Activated CD4-positive, alpha-beta T cell treated with anti-CD3 and anti-CD28 coated beads, Interleukin-2, amount 50 U/mL, for 48 hours (primary cell): ENCODE data around the gene HNRNPU.
"Not testable (repeated sequence)": the region's sequence is repeated elsewhere in the genome, so short reads cannot be mapped to it uniquely, and the experiment has no call there.

Experiments
- DNase-seq, 2 experiments: peaks; one replicate each; pipeline ENCODE4 v3.0.0-alpha.2; 2020

HNRNPU gene

GRCh38 chr1:244839656-244840055, 24.7 kb downstream of the HNRNPU start:
- DNase-seq: no peak

GRCh38 chr1:244837597-244838258, 26.6 kb downstream of the HNRNPU start:
- DNase-seq: no peak

- no peak for DNase-seq
These were observed 27.8 kb downstream of the HNRNPU start for GRCh38 chr1:244836584-244836983.

- no peak for DNase-seq
These were observed 28.2 kb downstream of the HNRNPU start for GRCh38 chr1:244836135-244836521.

- peak; percentile 88 to 90 for DNase-seq
These were observed 28.8 kb downstream of the HNRNPU start, which contains the start of gene COX20 for GRCh38 chr1:244835276-244836134. TSS of gene COX20 (plus strand) at chr1:244835658. CDS start at chr1:244835715, 57 bp downstream.

GRCh38 chr1:244834543-244835275, 29.6 kb downstream of the HNRNPU start:
- DNase-seq: peak; percentile 88 to 93

GRCh38 chr1:244833734-244834542, 30.4 kb downstream of the HNRNPU start:
- peak; percentile 54 to 64 for DNase-seq

- DNase-seq: not testable (repeated sequence)
These were observed 31.1 kb downstream of the HNRNPU start for GRCh38 chr1:244833260-244833659.

GRCh38 chr1:244830639-244831038, 33.7 kb downstream of the HNRNPU start:
- DNase-seq: no peak

- no peak for DNase-seq
These were observed 37.6 kb downstream of the HNRNPU start for GRCh38 chr1:244826712-244827111.

GRCh38 chr1:244822878-244823277, 41.5 kb downstream of the HNRNPU start:
- no peak for DNase-seq

GRCh38 chr1:244821134-244821533, 43.2 kb downstream of the HNRNPU start:
- no peak for DNase-seq

GRCh38 chr1:244820131-244820530, 44.2 kb downstream of the HNRNPU start:
- DNase-seq: no peak

- no peak for DNase-seq
These were observed 46.9 kb downstream of the HNRNPU start for GRCh38 chr1:244817415-244817894.

- DNase-seq: no peak
These were observed 48.7 kb downstream of the HNRNPU start for GRCh38 chr1:244815600-244816099.

- no peak for DNase-seq
These were observed 51.0 kb downstream of the HNRNPU start for GRCh38 chr1:244813327-244813726.

GRCh38 chr1:244810221-244810620, 54.1 kb downstream of the HNRNPU start:
- DNase-seq: no peak

- no peak for DNase-seq
These were observed 57.2 kb downstream of the HNRNPU start for GRCh38 chr1:244807138-244807537.

GRCh38 chr1:244804841-244805240, 59.5 kb downstream of the HNRNPU start:
- no peak for DNase-seq

- no peak for DNase-seq
These were observed 61.6 kb downstream of the HNRNPU start for GRCh38 chr1:244802556-244803239.

- no peak for DNase-seq
These were observed 62.3 kb downstream of the HNRNPU start for GRCh38 chr1:244802041-244802440.

- DNase-seq: peak; percentile 33 to 48
These were observed 63.1 kb downstream of the HNRNPU start for GRCh38 chr1:244801246-244801645.
